HG02852 (cell line): ENCODE results near the gene ATRNL1.
"Not testable (repeated sequence)": the region's sequence is repeated elsewhere in the genome, so short reads cannot be mapped to it uniquely, and the experiment has no call there.

Experiments
- ATAC-seq: cut with Tn5 transposase; IDR thresholded peaks from one replicate; pipeline ENCODE4 v1.9.1; 2021; ENCODE audit warnings: mild to moderate bottlenecking, moderate library complexity; ENCODE audit not compliant: unreplicated experiment

The ATRNL1 gene

GRCh38 chr10:115092258-115092554 is 959 bp upstream of the ATRNL1 start:
- peak; percentile 3 for ATAC-seq

GRCh38 chr10:115092555-115093285 is 445 bp upstream of the ATRNL1 start:
- ATAC-seq, result peak; percentile 67

GRCh38 chr10:115093776-115094408 is 727 bp downstream of the ATRNL1 start:
- peak; percentile 54 for ATAC-seq

GRCh38 chr10:115094416-115095140 is 1.4 kb downstream of the ATRNL1 start:
- ATAC-seq, result no peak

- ATAC-seq, result no peak
Observed at GRCh38 chr10:115095758-115096157, 2.6 kb downstream of the ATRNL1 start.

- no peak for ATAC-seq
Observed at GRCh38 chr10:115103700-115104099, 10.5 kb downstream of the ATRNL1 start.

- ATAC-seq, result not testable (repeated sequence)
Observed at GRCh38 chr10:115105411-115105810, 12.2 kb downstream of the ATRNL1 start.

GRCh38 chr10:115107830-115108229 is 14.7 kb downstream of the ATRNL1 start:
- no peak for ATAC-seq

- ATAC-seq, result no peak
Observed at GRCh38 chr10:115117301-115117700, 24.1 kb downstream of the ATRNL1 start.

GRCh38 chr10:115118346-115118745 is 25.2 kb downstream of the ATRNL1 start:
- ATAC-seq, result peak; percentile 74

- ATAC-seq, result peak; percentile 59
Observed at GRCh38 chr10:115125505-115125904, 32.3 kb downstream of the ATRNL1 start.

- ATAC-seq, result peak; percentile 51
Observed at GRCh38 chr10:115129752-115130151, 36.6 kb downstream of the ATRNL1 start.

GRCh38 chr10:115136616-115137015 is 43.5 kb downstream of the ATRNL1 start:
- no peak for ATAC-seq

GRCh38 chr10:115141254-115141653 is 48.1 kb downstream of the ATRNL1 start:
- ATAC-seq, result no peak

- no peak for ATAC-seq
Observed at GRCh38 chr10:115157357-115157756, 64.2 kb downstream of the ATRNL1 start.

- ATAC-seq, result no peak
Observed at GRCh38 chr10:115163129-115163528, 70.0 kb downstream of the ATRNL1 start.

- no peak for ATAC-seq
Observed at GRCh38 chr10:115164220-115164619, 71.1 kb downstream of the ATRNL1 start.

- ATAC-seq, result no peak
Observed at GRCh38 chr10:115167751-115168150, 74.6 kb downstream of the ATRNL1 start.

GRCh38 chr10:115171392-115171960 is 78.3 kb downstream of the ATRNL1 start:
- no peak for ATAC-seq

- ATAC-seq, result no peak
Observed at GRCh38 chr10:115173915-115174443, 80.8 kb downstream of the ATRNL1 start.

GRCh38 chr10:115207276-115207675 is 114.1 kb downstream of the ATRNL1 start:
- ATAC-seq, result not testable (repeated sequence)
